Cardiac atrium fibroblast (primary cell): ENCODE measurements around the gene LBP. TPM values are rescaled to one million over a fixed set of nuclear protein-coding genes. Genes with fewer than 3 reads are reported as not detected.

Experiments
- total RNA-seq: library from RNA; depleted of rRNA; stranded (reverse); fragments of >200 nt; gene quantifications from 2 replicates; pipeline ENCODE4 v1.2.3, GENCODE V29; 2015

Gene LBP, protein sequence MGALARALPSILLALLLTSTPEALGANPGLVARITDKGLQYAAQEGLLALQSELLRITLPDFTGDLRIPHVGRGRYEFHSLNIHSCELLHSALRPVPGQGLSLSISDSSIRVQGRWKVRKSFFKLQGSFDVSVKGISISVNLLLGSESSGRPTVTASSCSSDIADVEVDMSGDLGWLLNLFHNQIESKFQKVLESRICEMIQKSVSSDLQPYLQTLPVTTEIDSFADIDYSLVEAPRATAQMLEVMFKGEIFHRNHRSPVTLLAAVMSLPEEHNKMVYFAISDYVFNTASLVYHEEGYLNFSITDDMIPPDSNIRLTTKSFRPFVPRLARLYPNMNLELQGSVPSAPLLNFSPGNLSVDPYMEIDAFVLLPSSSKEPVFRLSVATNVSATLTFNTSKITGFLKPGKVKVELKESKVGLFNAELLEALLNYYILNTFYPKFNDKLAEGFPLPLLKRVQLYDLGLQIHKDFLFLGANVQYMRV
- 2.1 TPM in 1 of 2 replicates, not detected in the other for total RNA-seq

DNA sequence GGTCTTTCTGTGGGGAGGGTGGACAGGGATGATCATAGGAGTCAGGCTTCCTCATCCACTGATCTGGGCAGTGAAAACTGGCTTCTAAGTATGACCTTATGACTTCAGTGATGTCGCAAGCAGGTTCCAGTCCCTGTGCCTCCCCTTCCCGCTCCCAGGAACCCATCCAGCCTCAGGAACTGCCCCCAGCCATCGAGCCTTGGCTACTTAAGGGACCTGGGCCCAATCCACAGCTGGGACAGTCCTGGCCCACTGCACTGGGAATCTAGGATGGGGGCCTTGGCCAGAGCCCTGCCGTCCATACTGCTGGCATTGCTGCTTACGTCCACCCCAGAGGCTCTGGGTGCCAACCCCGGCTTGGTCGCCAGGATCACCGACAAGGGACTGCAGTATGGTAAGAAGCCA lies at the start of gene LBP:
Gene LBP, plus strand, starts transcription at position 236 of the 405 bp plus-strand sequence. Its CDS starts 35 bp downstream, at position 271.

DNA sequence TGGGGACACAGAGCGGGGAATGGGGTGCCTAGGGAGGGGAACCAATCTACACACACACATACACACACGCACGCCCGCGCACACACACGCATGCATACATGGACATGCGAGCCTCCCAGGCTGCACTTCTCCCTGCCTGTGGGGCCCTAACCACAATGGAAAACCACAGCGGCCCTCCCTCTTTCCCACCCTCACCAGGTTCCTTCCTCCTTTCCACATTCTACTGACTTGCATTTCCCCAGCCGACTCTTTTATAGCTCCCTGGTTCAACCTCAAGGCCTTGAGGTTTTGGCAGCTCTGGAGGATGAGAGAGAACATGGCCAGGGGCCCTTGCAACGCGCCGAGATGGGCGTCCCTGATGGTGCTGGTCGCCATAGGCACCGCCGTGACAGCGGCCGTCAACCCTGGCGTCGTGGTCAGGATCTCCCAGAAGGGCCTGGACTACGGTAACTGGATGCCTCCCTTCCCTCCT lies 42.3 kb upstream of the LBP start, which contains the start of gene BPI:
Gene BPI, plus strand, starts transcription at position 249 of the 472 bp plus-strand sequence. Its CDS starts 68 bp downstream, at position 317.

Other genes with a start within 250 kb of the LBP start
- gene TGM2, start 181.2 kb upstream of the LBP start, total RNA-seq = 43.0 and 85.5 TPM in 2 replicates
- gene KIAA1755, start 85.7 kb upstream of the LBP start, total RNA-seq = under 0.01 and 0.32 TPM in 2 replicates
- gene BPI, start 42.3 kb upstream of the LBP start, total RNA-seq = not detected in 2 replicates
- 4.5 and 19.4 TPM in 2 replicates for gene SNHG17, start 88.8 kb downstream of the LBP start, total RNA-seq
- gene RALGAPB, start 126.4 kb downstream of the LBP start, total RNA-seq = 13.5 and 16.2 TPM in 2 replicates
- gene ADIG, start 234.7 kb downstream of the LBP start, total RNA-seq = not detected in 2 replicates